Measurements from ENCODE around the gene LNX1. TPM values are rescaled to one million over a fixed set of nuclear protein-coding genes. Genes with fewer than 3 reads are reported as not detected.

The LNX1 gene
- total RNA-seq, 1 donor from 2014 or later, result not detected

- Mint-ChIP-seq H3K9me3 (peaks cover 2% of the 10 kb centered on the region), H3K27ac (ENCODE audit: unreplicated experiment) (no peak overlapping the region), H3K4me1 (peaks cover 14% of the 10 kb centered on the region), H3K4me3 (no peak overlapping the region), H3K27me3 (ENCODE audit: low read depth) (no peaks in the 10 kb centered on the region), H3K36me3 (ENCODE audit: low read depth) (no peaks in the 10 kb centered on the region)
- no peak for TF ChIP-seq CTCF (conservative IDR thresholded peaks at IDR 0.05)
- no peak for DNase-seq (ENCODE audit: low read depth, low spot score)
Measured at GRCh38 chr4:53556651-53557050, 34.6 kb downstream of the LNX1 start.

GRCh38 chr4:53553486-53554210, 37.6 kb downstream of the LNX1 start:
- TF ChIP-seq CTCF (conservative IDR thresholded peaks at IDR 0.05), result no peak
- H3K9me3 Mint-ChIP-seq, result peaks cover 4% of the 10 kb centered on the region
- DNase-seq (ENCODE audit: low read depth, low spot score), result no peak
- no peak overlapping the region for H3K27ac Mint-ChIP-seq (ENCODE audit: unreplicated experiment)
- peaks cover 16% of the 10 kb centered on the region for H3K4me1 Mint-ChIP-seq
- no peak overlapping the region for H3K4me3 Mint-ChIP-seq
- no peaks in the 10 kb centered on the region for H3K27me3 Mint-ChIP-seq (ENCODE audit: low read depth)
- no peaks in the 10 kb centered on the region for H3K36me3 Mint-ChIP-seq (ENCODE audit: low read depth)

DNA sequence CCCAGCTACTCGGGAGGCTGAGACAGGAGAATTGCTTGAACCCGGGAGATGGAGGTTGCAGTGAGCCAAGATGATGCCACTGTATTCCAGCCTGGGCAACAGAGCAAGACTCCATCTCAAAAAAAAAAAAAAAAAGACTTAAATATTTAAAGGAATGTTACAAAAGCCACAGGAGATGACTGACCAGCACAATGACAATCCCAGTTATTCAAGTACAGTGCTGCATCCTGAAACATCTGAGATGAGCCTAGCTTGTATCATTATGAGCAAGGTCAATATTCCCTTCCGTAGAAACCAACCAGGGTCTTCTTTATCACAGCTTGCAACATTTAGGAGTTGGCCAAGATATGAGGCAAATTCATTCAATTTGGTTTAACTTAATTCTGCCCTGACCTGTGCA, 38.6 kb downstream of the LNX1 start:
- DNase-seq (ENCODE audit: low read depth, low spot score), result no peak
- Mint-ChIP-seq H3K36me3 (ENCODE audit: low read depth) (no peaks in the 10 kb centered on the region), H3K27ac (ENCODE audit: unreplicated experiment) (no peak overlapping the region), H3K27me3 (ENCODE audit: low read depth) (no peaks in the 10 kb centered on the region), H3K4me3 (no peak overlapping the region), H3K4me1 (peaks cover 7% of the 10 kb centered on the region), H3K9me3 (peaks cover 7% of the 10 kb centered on the region)
- no peak for TF ChIP-seq CTCF (conservative IDR thresholded peaks at IDR 0.05)

DNA sequence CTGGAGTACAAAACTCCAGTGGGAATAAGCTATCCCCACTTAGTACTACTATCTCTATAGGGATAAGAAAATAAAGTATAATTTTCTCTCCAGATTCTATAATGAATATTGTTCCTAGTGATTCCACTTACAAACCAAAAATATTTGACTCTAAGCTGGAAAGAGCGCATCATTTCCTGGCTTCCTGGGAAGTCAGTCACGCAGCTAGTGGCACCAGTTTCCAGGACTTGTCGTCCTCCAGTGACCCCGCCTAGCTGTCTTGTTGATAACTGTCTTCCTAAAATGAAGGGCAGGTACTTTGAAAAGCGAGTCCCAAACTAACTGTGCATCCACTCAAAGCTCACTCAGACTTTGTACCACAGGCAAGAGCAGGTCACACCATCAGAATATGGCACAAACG, 39.3 kb downstream of the LNX1 start:
- H3K4me1 Mint-ChIP-seq, result peaks cover 7% of the 10 kb centered on the region
- DNase-seq (ENCODE audit: low read depth, low spot score), result no peak
- H3K27me3 Mint-ChIP-seq (ENCODE audit: low read depth), result no peaks in the 10 kb centered on the region
- H3K9me3 Mint-ChIP-seq, result peaks cover 7% of the 10 kb centered on the region
- no peak overlapping the region for H3K27ac Mint-ChIP-seq (ENCODE audit: unreplicated experiment)
- TF ChIP-seq CTCF (conservative IDR thresholded peaks at IDR 0.05), result no peak
- no peaks in the 10 kb centered on the region for H3K36me3 Mint-ChIP-seq (ENCODE audit: low read depth)
- no peak overlapping the region for H3K4me3 Mint-ChIP-seq

GRCh38 chr4:53551281-53551864, 39.9 kb downstream of the LNX1 start:
- H3K4me3 Mint-ChIP-seq, result no peak overlapping the region
- peaks cover 7% of the 10 kb centered on the region for H3K9me3 Mint-ChIP-seq
- DNase-seq (ENCODE audit: low read depth, low spot score), result no peak
- TF ChIP-seq CTCF (conservative IDR thresholded peaks at IDR 0.05), result no peak
- peaks cover 7% of the 10 kb centered on the region for H3K4me1 Mint-ChIP-seq
- no peaks in the 10 kb centered on the region for H3K36me3 Mint-ChIP-seq (ENCODE audit: low read depth)
- no peak overlapping the region for H3K27ac Mint-ChIP-seq (ENCODE audit: unreplicated experiment)
- H3K27me3 Mint-ChIP-seq (ENCODE audit: low read depth), result no peaks in the 10 kb centered on the region
